DMS53 treated with DMSO at 0.1 percent for 48 hours (cell line): ENCODE measurements around the gene FANCM.
"Not testable (repeated sequence)": the region's sequence is repeated elsewhere in the genome, so short reads cannot be mapped to it uniquely, and the experiment has no call there.

ENCODE experiments used
- DNase-seq: peaks from one replicate; lab custom pipeline; 2025; ENCODE audit not compliant: unreplicated experiment; lab: John Stamatoyannopoulos, UW

Gene FANCM

GRCh38 chr14:45142083-45142482 lies 6.4 kb downstream of the FANCM start:
- not testable (repeated sequence) for DNase-seq

GRCh38 chr14:45144658-45145057 lies 8.9 kb downstream of the FANCM start:
- no peak for DNase-seq

GRCh38 chr14:45145214-45145613 lies 9.5 kb downstream of the FANCM start:
- DNase-seq: no peak

GRCh38 chr14:45149602-45150001 lies 13.9 kb downstream of the FANCM start:
- DNase-seq: no peak

- DNase-seq: no peak
These were observed 14.7 kb downstream of the FANCM start for GRCh38 chr14:45150386-45150890.

- no peak for DNase-seq
These were observed 20.3 kb downstream of the FANCM start for GRCh38 chr14:45156067-45156466.

DNA sequence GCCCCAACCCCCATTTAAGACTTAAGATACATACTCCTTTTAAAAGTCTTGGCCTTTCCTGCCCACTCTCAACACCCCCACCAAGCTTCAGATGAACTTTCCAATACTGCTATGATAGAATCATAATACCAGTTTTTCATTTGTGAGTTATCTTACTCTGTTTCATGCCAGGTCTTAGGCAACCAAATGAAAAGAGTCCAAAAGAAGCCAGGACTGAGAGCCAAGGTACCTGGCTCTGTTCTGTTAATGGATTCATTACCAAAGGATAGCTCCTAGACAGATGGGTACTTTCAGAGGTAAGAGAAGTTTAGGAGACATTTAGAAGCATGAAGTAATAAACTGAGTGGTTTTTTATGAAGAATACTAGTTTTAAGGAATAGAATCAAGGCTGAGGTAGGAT lies 34.2 kb downstream of the FANCM start:
- no peak for DNase-seq

- DNase-seq: no peak
These were observed 41.3 kb downstream of the FANCM start for GRCh38 chr14:45177076-45177475.

DNA sequence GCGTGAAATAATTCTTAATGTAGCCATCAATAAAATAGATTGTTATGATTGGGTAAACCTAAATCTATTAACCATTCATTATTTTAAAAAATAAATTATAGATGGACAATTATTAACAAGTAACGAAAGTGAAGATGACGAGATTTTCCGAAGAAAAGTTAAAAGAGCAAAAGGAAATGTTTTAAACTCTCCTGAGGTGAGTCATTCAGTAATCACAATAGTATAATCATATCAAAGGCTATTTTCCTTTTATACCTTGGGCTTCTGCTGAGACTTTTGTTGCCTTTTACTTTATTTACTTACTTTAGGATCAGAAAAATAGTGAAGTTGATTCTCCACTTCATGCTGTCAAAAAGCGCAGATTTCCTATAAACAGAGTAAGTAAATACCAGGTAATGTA lies 45.6 kb downstream of the FANCM start:
- no peak for DNase-seq

DNA sequence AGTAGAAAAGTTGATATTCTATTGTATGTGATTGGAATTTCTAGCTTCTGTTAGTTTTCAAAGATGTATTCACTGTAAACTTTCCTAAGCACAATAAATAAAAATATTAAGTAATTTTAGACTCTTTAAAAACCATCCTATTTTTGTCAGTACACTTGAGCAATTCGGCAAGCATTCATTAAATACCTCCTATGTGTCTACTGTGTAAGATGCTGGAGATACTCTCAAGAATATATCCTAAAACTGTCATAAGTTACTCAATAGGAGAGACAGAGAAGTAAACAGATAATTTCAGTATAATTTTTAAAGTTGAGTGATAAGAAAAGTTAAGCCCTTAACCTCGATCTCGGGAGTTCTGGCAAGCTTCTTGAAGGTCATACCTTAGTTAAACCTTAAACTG lies 46.1 kb downstream of the FANCM start:
- DNase-seq: no peak

DNA sequence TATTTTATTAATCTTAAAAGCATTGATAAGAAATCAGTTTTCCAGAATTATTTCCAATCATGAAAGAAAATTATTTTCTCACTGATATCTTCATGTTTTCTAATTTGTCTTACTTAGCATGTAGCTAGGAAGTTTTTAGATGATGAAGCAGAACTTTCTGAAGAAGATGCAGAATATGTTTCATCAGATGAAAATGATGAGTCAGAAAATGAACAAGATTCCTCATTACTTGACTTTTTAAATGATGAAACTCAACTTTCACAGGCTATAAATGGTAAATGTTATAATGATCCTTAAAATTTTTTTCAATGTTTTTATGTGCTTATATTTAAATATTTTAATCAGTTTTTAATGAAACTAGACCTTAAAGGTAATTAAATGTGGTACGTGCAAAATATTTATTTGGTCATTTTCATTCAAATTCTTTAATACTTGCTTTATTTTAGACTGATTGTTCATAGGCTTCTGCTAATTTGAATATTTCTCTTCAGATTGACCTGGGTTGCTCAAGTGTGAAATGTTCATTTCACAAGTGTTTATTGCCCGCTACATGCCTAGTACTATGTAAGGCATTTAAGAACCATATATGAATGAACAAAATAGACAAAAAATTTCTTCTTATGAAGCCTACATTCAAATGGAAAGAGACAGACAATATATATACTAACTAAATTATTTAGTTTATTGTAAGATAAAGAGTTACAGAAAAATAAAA lies 49.5 kb downstream of the FANCM start:
- DNase-seq: no peak

DNA sequence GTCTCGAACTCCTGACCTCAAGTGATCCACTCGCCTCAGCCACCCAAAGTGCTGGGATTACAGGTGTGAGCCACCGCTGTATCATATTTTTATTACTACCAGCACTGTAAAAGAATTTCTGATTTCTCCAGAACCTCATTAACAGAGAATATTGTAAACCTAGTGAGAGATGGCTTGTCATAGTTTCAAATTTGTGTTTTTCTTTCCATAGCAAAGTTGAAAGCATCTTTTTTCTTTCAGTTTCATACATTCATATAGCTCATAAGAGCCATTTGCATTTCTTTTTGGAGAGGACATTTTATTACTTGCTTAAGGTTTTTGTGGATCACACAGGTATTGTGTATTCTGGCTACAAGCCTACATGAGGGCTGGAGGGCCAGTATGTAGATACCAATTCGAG lies 59.2 kb downstream of the FANCM start:
- DNase-seq: no peak

DNA sequence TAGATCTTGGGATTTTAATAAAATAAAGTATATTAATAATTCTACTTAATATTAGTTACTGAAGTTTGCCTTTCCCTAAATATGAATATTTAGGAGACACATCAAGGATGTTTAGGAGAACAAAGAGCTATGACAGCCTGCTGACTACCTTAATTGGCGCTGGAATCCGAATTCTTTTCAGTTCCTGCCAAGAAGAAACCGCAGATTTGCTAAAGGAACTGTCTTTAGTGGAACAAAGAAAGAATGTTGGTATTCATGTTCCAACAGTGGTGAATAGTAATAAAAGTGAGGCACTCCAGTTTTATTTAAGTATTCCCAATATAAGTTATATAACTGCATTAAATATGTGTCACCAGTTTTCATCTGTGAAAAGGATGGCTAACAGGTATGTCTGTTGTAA lies 62.8 kb downstream of the FANCM start:
- DNase-seq: no peak

DNA sequence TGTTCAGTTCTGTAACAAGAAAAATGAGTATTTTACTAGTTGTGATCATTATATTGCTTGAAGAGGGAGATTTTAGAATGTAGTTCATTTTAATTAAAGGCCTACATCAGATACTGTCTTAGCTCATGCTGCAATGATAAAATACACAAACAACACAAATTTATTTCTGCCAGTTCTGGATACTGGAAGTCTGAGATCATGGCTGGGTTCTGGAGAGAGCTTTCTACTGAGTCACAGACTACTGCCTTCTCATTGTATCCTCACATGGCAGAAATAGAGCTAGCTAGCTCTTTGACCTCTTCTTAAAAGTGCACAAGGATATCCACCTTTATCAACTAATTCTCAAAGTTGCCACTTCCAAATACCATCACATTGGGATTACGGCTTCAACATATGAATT lies 63.5 kb downstream of the FANCM start:
- no peak for DNase-seq

- DNase-seq: no peak
These were observed 66.2 kb downstream of the FANCM start for GRCh38 chr14:45201905-45202304.

- DNase-seq: no peak
These were observed 68.5 kb downstream of the FANCM start for GRCh38 chr14:45204241-45204640.

DNA sequence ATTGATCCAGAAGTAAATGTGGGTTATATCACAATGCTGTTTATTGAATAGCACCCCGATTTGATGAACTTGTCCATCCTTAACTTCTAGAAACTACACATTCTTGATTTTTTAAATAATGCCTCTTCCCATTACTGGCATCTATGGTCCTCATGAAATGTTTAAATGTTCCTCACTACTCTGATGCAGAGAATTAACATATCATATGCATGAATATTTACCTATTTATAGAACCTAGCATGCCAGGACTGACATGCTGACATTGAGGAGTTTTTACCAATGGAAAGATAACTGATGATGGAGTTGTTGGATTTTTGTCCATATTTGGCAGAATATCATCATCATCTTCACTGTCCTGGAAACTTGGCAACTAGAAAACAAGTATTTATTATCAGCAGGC lies 74.4 kb downstream of the FANCM start:
- DNase-seq: no peak

DNA sequence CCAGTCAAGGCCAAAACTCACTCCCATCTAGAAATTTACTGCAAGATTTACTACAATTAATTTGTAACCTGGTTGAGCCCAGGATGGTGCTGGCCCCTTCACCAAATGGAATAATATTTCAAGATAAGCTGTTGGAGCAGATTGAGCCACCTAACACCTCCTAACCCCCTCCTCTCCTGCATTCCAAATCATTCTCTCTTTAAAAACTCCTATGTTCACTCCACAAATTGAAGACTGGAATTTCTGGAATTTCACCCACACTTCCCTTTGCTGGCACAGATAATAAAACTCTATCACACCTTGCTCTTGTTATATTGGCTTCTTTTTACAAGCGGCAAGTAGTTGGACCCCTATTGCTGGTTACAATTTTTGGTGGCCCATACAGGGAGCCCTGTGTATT lies 75.6 kb downstream of the FANCM start:
- no peak for DNase-seq

DNA sequence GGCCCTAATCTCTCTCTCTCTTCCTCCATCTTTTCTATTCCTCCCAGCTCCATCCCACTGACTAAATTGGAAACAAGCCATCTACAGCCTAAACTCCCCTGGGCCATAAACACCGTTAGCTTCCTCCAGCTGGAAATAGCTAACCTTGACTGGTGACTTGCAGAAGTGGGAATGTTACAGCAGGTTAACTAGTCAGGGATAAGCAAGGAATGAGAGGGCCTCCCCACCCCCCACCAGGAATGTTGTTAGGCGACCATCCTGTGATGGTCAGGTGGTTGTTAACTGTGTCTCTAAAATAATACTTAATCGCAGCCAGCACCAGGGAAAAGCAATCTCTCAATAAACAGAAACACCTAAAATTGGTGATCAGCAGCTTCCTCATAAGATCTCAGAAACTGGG lies 76.5 kb downstream of the FANCM start:
- DNase-seq: no peak

DNA sequence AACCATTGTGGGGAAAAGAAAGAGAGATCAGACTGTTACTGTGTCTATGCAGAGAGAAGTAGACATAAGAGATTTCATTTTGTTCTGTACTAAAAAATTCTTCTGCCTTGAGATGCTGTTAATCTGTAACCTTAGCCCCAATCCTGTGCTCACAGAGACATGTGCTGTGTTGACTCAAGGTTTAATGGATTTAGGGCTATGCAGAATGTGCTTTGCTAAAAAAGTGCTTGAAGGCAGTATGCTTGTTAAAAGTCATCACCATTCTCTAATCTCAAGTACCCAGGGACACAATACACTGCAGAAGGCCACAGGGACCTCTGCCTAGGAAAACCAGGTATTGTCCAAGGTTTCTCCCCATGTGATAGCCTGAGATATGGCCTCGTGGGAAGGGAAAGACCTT lies 78.0 kb downstream of the FANCM start:
- not testable (repeated sequence) for DNase-seq

DNA sequence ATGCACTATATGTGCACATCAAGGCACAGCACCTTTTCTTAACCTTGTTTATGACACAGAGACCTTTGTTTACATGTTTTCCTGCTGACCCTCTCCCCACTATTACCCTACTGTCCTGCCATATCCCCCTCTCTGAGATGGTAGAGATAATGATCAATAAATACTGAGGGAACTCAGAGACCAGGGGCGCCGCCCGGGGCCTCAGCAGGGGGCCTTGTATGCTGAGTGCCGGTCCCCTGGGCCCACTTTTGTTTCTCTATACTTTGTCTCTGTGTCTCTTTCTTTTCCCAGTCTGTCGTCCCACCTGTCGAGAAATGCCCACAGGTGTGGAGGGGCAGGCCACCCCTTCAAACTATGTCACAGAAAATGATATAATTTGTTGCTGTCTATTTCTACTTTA lies 78.6 kb downstream of the FANCM start:
- not testable (repeated sequence) for DNase-seq

- no peak for DNase-seq
These were observed 86.9 kb downstream of the FANCM start for GRCh38 chr14:45222485-45223262.
